H9 (cell line): ENCODE results near the gene EPSTI1. TPM values are rescaled to one million over a fixed set of nuclear protein-coding genes. Genes with fewer than 3 reads are reported as not detected.

ENCODE experiments used
- DNase-seq: peaks from one replicate; pipeline ENCODE4 v3.0.0-alpha.2; 2017
- H2AFZ ChIP-seq: one replicate; pipeline ENCODE4 v1.6.1; 2013; ENCODE audit warnings: mild to moderate bottlenecking, low read length, control low read depth, moderate library complexity
- H2AK5ac ChIP-seq: 2 replicates; pipeline ENCODE4 v1.6.1; 2013; ENCODE audit warnings: low read length, control low read depth, mixed read lengths; ENCODE audit not compliant: insufficient read length
- H2BK120ac ChIP-seq: one replicate; pipeline ENCODE4 v1.6.1; 2013; ENCODE audit warnings: low read depth, mild to moderate bottlenecking, low read length, control low read depth, inconsistent platforms; ENCODE audit not compliant: poor library complexity, severe bottlenecking
- H2BK12ac ChIP-seq: 2 replicates; pipeline ENCODE4 v1.6.1; 2013; ENCODE audit warnings: low read length, control low read depth, mixed read lengths, low read depth; ENCODE audit not compliant: insufficient read length
- H2BK15ac ChIP-seq: 2 replicates; pipeline ENCODE4 v1.6.1; 2013; ENCODE audit warnings: low read depth, low read length, control low read depth
- H2BK20ac ChIP-seq: one replicate; pipeline ENCODE4 v1.6.1; 2013; ENCODE audit warnings: low read depth, mild to moderate bottlenecking, low read length, control low read depth, inconsistent platforms; ENCODE audit not compliant: poor library complexity, severe bottlenecking
- H2BK5ac ChIP-seq: 2 replicates; pipeline ENCODE4 v1.6.1; 2013; ENCODE audit warnings: low read length, control low read depth, mixed read lengths; ENCODE audit not compliant: insufficient read length
- H3K14ac ChIP-seq: 2 replicates; pipeline ENCODE4 v1.6.1; 2013; ENCODE audit warnings: low read length, control low read depth; ENCODE audit not compliant: insufficient read depth
- H3K18ac ChIP-seq: 2 replicates; pipeline ENCODE4 v1.6.1; 2013; ENCODE audit warnings: low read depth, mild to moderate bottlenecking, mixed read lengths, low read length, control low read depth; ENCODE audit not compliant: insufficient read length
- H3K23ac ChIP-seq: 2 replicates; pipeline ENCODE4 v1.6.1; 2013; ENCODE audit warnings: low read length, control low read depth, mixed read lengths, low read depth; ENCODE audit not compliant: insufficient read length
- H3K23me2 ChIP-seq: 2 replicates; pipeline ENCODE4 v1.6.1; 2013; ENCODE audit warnings: low read depth, mild to moderate bottlenecking, mixed read lengths, low read length, control low read depth; ENCODE audit not compliant: insufficient read length, poor library complexity, severe bottlenecking
- H3K27ac ChIP-seq: 2 replicates; pipeline ENCODE4 v1.5.1; 2013; ENCODE audit warnings: low read length, control low read depth, mixed read lengths, low read depth; ENCODE audit not compliant: insufficient read length
- H3K27me3 ChIP-seq: 2 replicates; pipeline ENCODE4 v1.6.1; 2013; ENCODE audit warnings: low read length, control low read depth, inconsistent platforms; ENCODE audit not compliant: insufficient read depth
- H3K4ac ChIP-seq: 2 replicates; pipeline ENCODE4 v1.6.1; 2013; ENCODE audit warnings: low read depth, mild to moderate bottlenecking, control low read depth, inconsistent platforms, low read length, moderate library complexity
- H3K4me1 ChIP-seq: 2 replicates; pipeline ENCODE4 v1.6.1; 2013; ENCODE audit warnings: low read length, control low read depth, inconsistent platforms; ENCODE audit not compliant: insufficient read depth
- H3K4me2 ChIP-seq: 2 replicates; pipeline ENCODE4 v1.6.1; 2013; ENCODE audit warnings: low read length, control low read depth, mixed read lengths; ENCODE audit not compliant: insufficient read length, insufficient read depth
- H3K56ac ChIP-seq: 2 replicates; pipeline ENCODE4 v1.6.1; 2013; ENCODE audit warnings: low read depth, mild to moderate bottlenecking, mixed read lengths, low read length, control low read depth; ENCODE audit not compliant: insufficient read length
- H3K79me1 ChIP-seq: 2 replicates; pipeline ENCODE4 v1.6.1; 2013; ENCODE audit warnings: low read depth, mild to moderate bottlenecking, moderate library complexity, low read length, control low read depth, inconsistent platforms; ENCODE audit not compliant: insufficient read depth, poor library complexity, severe bottlenecking
- H3K79me2 ChIP-seq: 2 replicates; pipeline ENCODE4 v1.6.1; 2013; ENCODE audit warnings: low read length, control low read depth, inconsistent platforms; ENCODE audit not compliant: insufficient read depth
- H3K9ac ChIP-seq: 2 replicates; pipeline ENCODE4 v1.6.1; 2013; ENCODE audit warnings: low read length, control low read depth, mixed read lengths; ENCODE audit not compliant: insufficient read length; ENCODE audit errors: extremely low read depth
- H3K9me3 ChIP-seq: one replicate; pipeline ENCODE4 v1.6.1; 2013; ENCODE audit warnings: low read depth, low read length, inconsistent platforms; ENCODE audit not compliant: control insufficient read depth
- H3T11ph ChIP-seq: one replicate; pipeline ENCODE4 v1.6.1; 2013; ENCODE audit warnings: mild to moderate bottlenecking, low read length, control low read depth, inconsistent platforms
- H4K20me1 ChIP-seq: one replicate; pipeline ENCODE4 v1.6.1; 2013; ENCODE audit not compliant: control insufficient read depth, insufficient read length, insufficient read depth
- H4K5ac ChIP-seq: 2 replicates; pipeline ENCODE4 v1.6.1; 2013; ENCODE audit warnings: low read depth, mild to moderate bottlenecking, mixed read lengths, low read length, control low read depth; ENCODE audit not compliant: insufficient read length
- H4K8ac ChIP-seq: replicated peaks from 2 replicates; pipeline ENCODE4 v1.6.1; 2013; ENCODE audit warnings: low read length, control low read depth, mixed read lengths, low read depth; ENCODE audit not compliant: insufficient read length
- H4K91ac ChIP-seq: 2 replicates; pipeline ENCODE4 v1.6.1; 2013; ENCODE audit warnings: low read depth, mild to moderate bottlenecking, moderate library complexity, mixed read lengths, low read length, control low read depth; ENCODE audit not compliant: insufficient read length
- H3K27ac Mint-ChIP-seq, 3 experiments: 2 replicates in 2 of 3; 3 replicates in 1 of 3; pipeline ENCODE4 v1.8.0; 2020 to 2021; ENCODE audit warnings: mixed read lengths in 3 of 3, mild to moderate bottlenecking in 1 of 3, moderate library complexity in 1 of 3
- H3K27me3 Mint-ChIP-seq: 2 replicates; pipeline ENCODE4 v1.8.0; 2021; ENCODE audit warnings: low read depth, mild to moderate bottlenecking, moderate library complexity, mixed read lengths
- H3K36me3 Mint-ChIP-seq, 3 experiments: 2 replicates in 2 of 3; 3 replicates in 1 of 3; pipeline ENCODE4 v1.8.0; 2020 to 2021; ENCODE audit warnings: low read depth in 3 of 3, mixed read lengths in 3 of 3; ENCODE audit not compliant: insufficient read depth in 1 of 3
- H3K4me1 Mint-ChIP-seq, 2 experiments: 2 replicates each; pipeline ENCODE4 v1.8.0; 2020; ENCODE audit warnings: mixed read lengths in 2 of 2
- H3K4me3 Mint-ChIP-seq, 2 experiments: 2 replicates in 1 of 2; 3 replicates in 1 of 2; pipeline ENCODE4 v1.8.0; 2020 to 2021; ENCODE audit warnings: mild to moderate bottlenecking in 2 of 2, mixed read lengths in 2 of 2, moderate library complexity in 1 of 2
- H3K9me3 Mint-ChIP-seq, 2 experiments: 2 replicates in 1 of 2; 3 replicates in 1 of 2; pipeline ENCODE4 v1.8.0; 2020; ENCODE audit warnings: mild to moderate bottlenecking in 2 of 2, mixed read lengths in 2 of 2, moderate library complexity in 1 of 2
- CTCF ChIP-seq: fragments of 200-600 bp; sonication (generic); conservative IDR thresholded peaks from 3 replicates; pipeline ENCODE4 v1.8.0; 2021; ENCODE audit warnings: antibody characterized with exemption, mild to moderate bottlenecking
- WGBS: extraction: QIAGEN DNeasy Blood & Tissue Kit; methylation state at CpG from one replicate; pipeline ENCODE4 v1.1.7; 2013; ENCODE audit warnings: missing lambda C conversion rate, low lambda C conversion rate, mixed read lengths; ENCODE audit not compliant: insufficient read length; ENCODE audit errors: extremely low coverage; 5-methylcytosine and 5-hydroxymethylcytosine counted together
- total RNA-seq: library from RNA; stranded (reverse); gene quantifications from 2 replicates; pipeline ENCODE4 v1.2.1, GENCODE V29; 2021

The EPSTI1 gene
- total RNA-seq, 1 experiment from 2014 or later, result 0.70 TPM

GRCh38 chr13:42925626-42926025 is 66.4 kb downstream of the EPSTI1 start:
- no peaks in the 10 kb centered on the region for H3K79me1 ChIP-seq
- no peaks in the 10 kb centered on the region for H3K9me3 ChIP-seq
- Mint-ChIP-seq H3K4me3 (no peak overlapping the region; a peak in 1 of 5 replicates), H3K27ac (no peak overlapping the region; a peak in 1 of 7 replicates), H3K27me3 (peaks cover 1% of the 10 kb centered on the region; the same call in 1 of the 2 replicates), H3K9me3 (peaks cover 0 to 4% of the 10 kb centered on the region in 2 experiments; a peak in 1 of 5 replicates), H3K36me3 (no peaks in the 10 kb centered on the region), H3K4me1 (no peaks in the 10 kb centered on the region; a peak in 1 of 4 replicates)
- no peak overlapping the region for H2AFZ ChIP-seq
- H3K79me2 ChIP-seq, result no peaks in the 10 kb centered on the region
- H2BK15ac ChIP-seq, result no peak overlapping the region
- no peak overlapping the region for H4K8ac ChIP-seq
- H2BK20ac ChIP-seq, result no peak overlapping the region
- no peak overlapping the region for H3K14ac ChIP-seq
- H3K4ac ChIP-seq, result no peak overlapping the region
- no peak overlapping the region for H2BK120ac ChIP-seq
- no CpG with 5 or more reads among the region's 2 CpGs for WGBS
- H3K23ac ChIP-seq, result no peak overlapping the region
- no peaks in the 10 kb centered on the region; the same call in 1 of the 2 replicates for H3K4me1 ChIP-seq
- H3K9ac ChIP-seq, result no peak overlapping the region
- no peak for DNase-seq
- no peak overlapping the region for H3K27ac ChIP-seq
- TF ChIP-seq CTCF, result no peak
- H2BK12ac ChIP-seq, result no peak overlapping the region
- H3T11ph ChIP-seq, result no peak overlapping the region
- no peaks in the 10 kb centered on the region for H3K23me2 ChIP-seq
- H4K5ac ChIP-seq, result no peak overlapping the region
- H3K27me3 ChIP-seq, result no peaks in the 10 kb centered on the region
- H2AK5ac ChIP-seq, result no peak overlapping the region
- H2BK5ac ChIP-seq, result no peak overlapping the region
- H3K56ac ChIP-seq, result no peak overlapping the region
- no peak overlapping the region for H3K18ac ChIP-seq
- no peaks in the 10 kb centered on the region for H4K20me1 ChIP-seq
- H4K91ac ChIP-seq, result no peak overlapping the region
- no peak overlapping the region for H3K4me2 ChIP-seq
